GM19397 (cell line): Measurements from ENCODE around the gene CTSS.
"Not testable (repeated sequence)": the region's sequence is repeated elsewhere in the genome, so short reads cannot be mapped to it uniquely, and the experiment has no call there.

Experiments
- ATAC-seq: cut with Tn5 transposase; IDR thresholded peaks from one replicate; pipeline ENCODE4 v1.9.1; 2021; ENCODE audit warnings: mild to moderate bottlenecking, moderate library complexity; ENCODE audit not compliant: unreplicated experiment

CTSS gene

GRCh38 chr1:150765296-150765976 is at the start of gene CTSS:
Gene CTSS, minus strand, starts transcription at chr1:150765778. Its CDS starts 1,015 bp downstream, at chr1:150764763.
- ATAC-seq, result peak; percentile 86

- ATAC-seq, result no peak
Observed at GRCh38 chr1:150813028-150813707, 47.6 kb upstream of the CTSS start.

GRCh38 chr1:150810958-150811659 is 45.5 kb upstream of the CTSS start:
- ATAC-seq, result no peak

- no peak for ATAC-seq
Observed at GRCh38 chr1:150809651-150810050, 44.1 kb upstream of the CTSS start.

- no peak for ATAC-seq
Observed at GRCh38 chr1:150808846-150809245, 43.3 kb upstream of the CTSS start.

GRCh38 chr1:150808121-150808520 is 42.5 kb upstream of the CTSS start, which contains the start of gene CTSK:
Gene CTSK, minus strand, starts transcription at chr1:150808260. Its CDS starts 1,455 bp downstream, at chr1:150806805.
- no peak for ATAC-seq

GRCh38 chr1:150807249-150808023 is 41.9 kb upstream of the CTSS start:
- no peak for ATAC-seq

GRCh38 chr1:150805899-150806298 is 40.3 kb upstream of the CTSS start:
- no peak for ATAC-seq

GRCh38 chr1:150804671-150805070 is 39.1 kb upstream of the CTSS start:
- ATAC-seq, result no peak

- ATAC-seq, result no peak
Observed at GRCh38 chr1:150799089-150799488, 33.5 kb upstream of the CTSS start.

GRCh38 chr1:150798525-150798924 is 32.9 kb upstream of the CTSS start:
- ATAC-seq, result no peak

- ATAC-seq, result no peak
Observed at GRCh38 chr1:150796374-150796773, 30.8 kb upstream of the CTSS start.

- ATAC-seq, result not testable (repeated sequence)
Observed at GRCh38 chr1:150793778-150794177, 28.2 kb upstream of the CTSS start.

GRCh38 chr1:150793221-150793620 is 27.6 kb upstream of the CTSS start:
- ATAC-seq, result no peak

- no peak for ATAC-seq
Observed at GRCh38 chr1:150791585-150791984, 26.0 kb upstream of the CTSS start.

- no peak for ATAC-seq
Observed at GRCh38 chr1:150789396-150789795, 23.8 kb upstream of the CTSS start.

- ATAC-seq, result no peak
Observed at GRCh38 chr1:150788946-150789345, 23.4 kb upstream of the CTSS start.

- no peak for ATAC-seq
Observed at GRCh38 chr1:150787455-150787854, 21.9 kb upstream of the CTSS start.

GRCh38 chr1:150780510-150780909 is 14.9 kb upstream of the CTSS start:
- no peak for ATAC-seq

- ATAC-seq, result no peak
Observed at GRCh38 chr1:150778409-150778808, 12.8 kb upstream of the CTSS start.

GRCh38 chr1:150777544-150777943 is 12.0 kb upstream of the CTSS start:
- no peak for ATAC-seq
